IPS-18a (cell line): Measurements from ENCODE around the gene TECR.
"Not testable (repeated sequence)": the region's sequence is repeated elsewhere in the genome, so short reads cannot be mapped to it uniquely, and the experiment has no call there.

ENCODE experiments used
- H3K27ac ChIP-seq: one replicate; pipeline ENCODE4 v1.5.1; 2013; ENCODE audit warnings: low read length
- H3K27me3 ChIP-seq: one replicate; pipeline ENCODE4 v1.6.1; 2013; ENCODE audit warnings: mild to moderate bottlenecking, low read length; ENCODE audit not compliant: control insufficient read depth, insufficient read depth
- H3K36me3 ChIP-seq: one replicate; pipeline ENCODE4 v1.6.1; 2013; ENCODE audit warnings: low read depth, low read length; ENCODE audit not compliant: control insufficient read depth
- H3K4me1 ChIP-seq: one replicate; pipeline ENCODE4 v1.6.1; 2013; ENCODE audit warnings: low read depth, low read length; ENCODE audit not compliant: control insufficient read depth
- H3K4me3 ChIP-seq: one replicate; pipeline ENCODE4 v1.5.1; 2013; ENCODE audit warnings: low read length
- H3K9ac ChIP-seq: one replicate; pipeline ENCODE4 v1.6.1; 2013; ENCODE audit warnings: mild to moderate bottlenecking, low read length, moderate library complexity
- H3K9me3 ChIP-seq: one replicate; pipeline ENCODE4 v1.6.1; 2013; ENCODE audit warnings: low read depth, low read length; ENCODE audit not compliant: control insufficient read depth

Gene TECR

GRCh38 chr19:14585187-14585586 is 55.8 kb downstream of the TECR start:
- H3K9me3 ChIP-seq, H3K36me3 ChIP-seq, H3K4me1 ChIP-seq, H3K27me3 ChIP-seq, H3K4me3 ChIP-seq, H3K9ac ChIP-seq, H3K27ac ChIP-seq: not testable (repeated sequence)

GRCh38 chr19:14589433-14589832 is 60.0 kb downstream of the TECR start:
- H3K4me3 ChIP-seq, H3K9ac ChIP-seq, H3K27ac ChIP-seq, H3K36me3 ChIP-seq, H3K9me3 ChIP-seq, H3K27me3 ChIP-seq, H3K4me1 ChIP-seq: not testable (repeated sequence)

DNA sequence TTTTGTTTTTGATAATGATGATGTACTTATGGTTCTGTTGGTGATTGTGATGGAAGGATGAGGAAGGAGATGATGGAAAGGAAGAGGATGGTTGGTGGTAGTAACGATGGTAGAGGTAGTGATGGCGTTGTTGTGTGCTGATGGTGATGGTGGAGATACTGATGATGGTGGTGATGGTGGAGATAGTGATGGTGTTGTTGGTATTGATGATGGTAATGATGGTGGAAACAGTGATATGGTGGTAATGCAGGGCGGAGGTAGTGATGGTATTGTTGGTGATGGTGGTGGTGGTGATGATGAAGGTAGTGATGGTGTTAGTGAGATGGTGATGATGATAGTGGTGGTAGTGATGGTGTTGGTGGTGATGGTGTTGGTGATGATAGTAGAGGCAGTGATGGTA is 66.2 kb downstream of the TECR start:
- H3K9me3 ChIP-seq: peaks cover 18% of the 10 kb centered on the region
- H3K27me3 ChIP-seq: no peaks in the 10 kb centered on the region
- H3K9ac ChIP-seq: no peak overlapping the region
- H3K27ac ChIP-seq: no peak overlapping the region
- H3K4me1 ChIP-seq: no peaks in the 10 kb centered on the region
- no peak overlapping the region for H3K4me3 ChIP-seq
- H3K36me3 ChIP-seq: no peaks in the 10 kb centered on the region

- Histone ChIP-seq H3K27me3 (no peaks in the 10 kb centered on the region), H3K27ac (no peak overlapping the region)
Observed at GRCh38 chr19:14599548-14600147, 70.3 kb downstream of the TECR start.

GRCh38 chr19:14603990-14604387 is 74.6 kb downstream of the TECR start:
- no peaks in the 10 kb centered on the region for H3K4me1 ChIP-seq
- no peak overlapping the region for H3K27ac ChIP-seq
- H3K4me3 ChIP-seq: no peak overlapping the region
- H3K36me3 ChIP-seq: no peaks in the 10 kb centered on the region
- H3K9me3 ChIP-seq: peaks cover 45% of the 10 kb centered on the region
- H3K9ac ChIP-seq: no peak overlapping the region
- H3K27me3 ChIP-seq: no peaks in the 10 kb centered on the region

More at GRCh38 chr19:14599548-14600147, 70.3 kb downstream of the TECR start:
- no peak overlapping the region for H3K9ac ChIP-seq
- no peaks in the 10 kb centered on the region for H3K36me3 ChIP-seq
- H3K4me3 ChIP-seq: no peak overlapping the region
- peaks cover 38% of the 10 kb centered on the region for H3K9me3 ChIP-seq
- H3K4me1 ChIP-seq: no peaks in the 10 kb centered on the region

GRCh38 chr19:14606627-14607026 is 77.2 kb downstream of the TECR start:
- Histone ChIP-seq H3K9ac (no peak overlapping the region), H3K9me3 (peaks cover 43% of the 10 kb centered on the region), H3K4me1 (no peaks in the 10 kb centered on the region), H3K27ac (no peak overlapping the region), H3K36me3 (no peaks in the 10 kb centered on the region), H3K4me3 (no peak overlapping the region), H3K27me3 (no peaks in the 10 kb centered on the region)

DNA sequence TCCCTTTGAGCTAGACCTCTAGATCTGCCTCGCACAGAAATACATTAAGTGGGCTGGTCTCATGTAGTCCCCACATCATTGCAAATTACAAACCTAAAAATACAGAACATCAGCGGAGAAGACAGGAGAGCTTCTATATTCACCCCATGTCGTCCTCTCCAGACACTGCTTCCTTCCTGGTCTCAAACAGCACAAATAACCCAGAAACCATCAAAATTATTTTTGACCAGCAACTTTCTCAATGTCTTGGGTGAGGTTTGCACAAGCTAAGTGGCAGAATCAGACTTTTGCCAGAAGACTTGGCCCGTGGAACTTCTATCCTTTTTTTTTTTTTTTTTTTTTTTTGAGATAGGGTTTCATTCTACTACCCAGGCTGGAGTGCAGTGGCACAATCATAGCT is 81.7 kb downstream of the TECR start:
- Histone ChIP-seq H3K27ac (no peak overlapping the region), H3K4me3 (no peak overlapping the region), H3K4me1 (no peaks in the 10 kb centered on the region), H3K27me3 (no peaks in the 10 kb centered on the region), H3K36me3 (no peaks in the 10 kb centered on the region), H3K9ac (no peak overlapping the region), H3K9me3 (peaks cover 33% of the 10 kb centered on the region)

- not testable (repeated sequence) for H3K9ac ChIP-seq, H3K4me3 ChIP-seq, H3K27ac ChIP-seq, H3K36me3 ChIP-seq, H3K4me1 ChIP-seq, H3K27me3 ChIP-seq
- peaks cover 24% of the 10 kb centered on the region for H3K9me3 ChIP-seq
Observed at GRCh38 chr19:14612242-14612641, 82.8 kb downstream of the TECR start.

- Histone ChIP-seq H3K9ac (no peak overlapping the region), H3K36me3 (no peaks in the 10 kb centered on the region), H3K27me3 (no peaks in the 10 kb centered on the region), H3K27ac (no peak overlapping the region), H3K4me1 (no peaks in the 10 kb centered on the region), H3K4me3 (no peak overlapping the region), H3K9me3 (peaks cover 24% of the 10 kb centered on the region)
Observed at GRCh38 chr19:14612657-14613056, 83.3 kb downstream of the TECR start.

- H3K27ac ChIP-seq, H3K4me1 ChIP-seq, H3K4me3 ChIP-seq, H3K27me3 ChIP-seq, H3K36me3 ChIP-seq, H3K9ac ChIP-seq: not testable (repeated sequence)
- H3K9me3 ChIP-seq: peaks cover 21% of the 10 kb centered on the region
Observed at GRCh38 chr19:14613399-14614098, 84.2 kb downstream of the TECR start.

DNA sequence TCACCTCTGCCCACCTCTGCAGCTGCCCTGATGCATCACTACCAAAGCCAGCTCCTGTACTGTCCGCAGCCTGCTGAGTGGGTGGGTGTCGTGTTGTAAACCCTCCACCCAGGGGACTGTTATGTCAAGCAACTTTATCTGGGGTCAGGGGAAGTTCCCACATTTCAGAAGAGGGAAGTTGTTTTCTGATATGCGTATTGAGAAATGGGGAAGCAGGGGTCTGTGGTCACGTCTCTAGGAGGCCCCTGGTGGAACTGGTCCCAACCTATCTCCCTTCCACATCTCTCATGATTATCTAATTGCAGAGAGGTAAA is 84.7 kb downstream of the TECR start:
- no peaks in the 10 kb centered on the region for H3K4me1 ChIP-seq
- no peaks in the 10 kb centered on the region for H3K36me3 ChIP-seq
- no peak overlapping the region for H3K4me3 ChIP-seq
- no peaks in the 10 kb centered on the region for H3K27me3 ChIP-seq
- no peak overlapping the region for H3K27ac ChIP-seq
- H3K9ac ChIP-seq: no peak overlapping the region
- H3K9me3 ChIP-seq: peaks cover 19% of the 10 kb centered on the region
